ENCODE measurements around the gene DUS1L. TPM values are rescaled to one million over a fixed set of nuclear protein-coding genes. Genes with fewer than 3 reads are reported as not detected.

Gene DUS1L
- total RNA-seq, 4 donors from 2014 or later: 30.2 to 70.6 (median 46.5) TPM

DNA sequence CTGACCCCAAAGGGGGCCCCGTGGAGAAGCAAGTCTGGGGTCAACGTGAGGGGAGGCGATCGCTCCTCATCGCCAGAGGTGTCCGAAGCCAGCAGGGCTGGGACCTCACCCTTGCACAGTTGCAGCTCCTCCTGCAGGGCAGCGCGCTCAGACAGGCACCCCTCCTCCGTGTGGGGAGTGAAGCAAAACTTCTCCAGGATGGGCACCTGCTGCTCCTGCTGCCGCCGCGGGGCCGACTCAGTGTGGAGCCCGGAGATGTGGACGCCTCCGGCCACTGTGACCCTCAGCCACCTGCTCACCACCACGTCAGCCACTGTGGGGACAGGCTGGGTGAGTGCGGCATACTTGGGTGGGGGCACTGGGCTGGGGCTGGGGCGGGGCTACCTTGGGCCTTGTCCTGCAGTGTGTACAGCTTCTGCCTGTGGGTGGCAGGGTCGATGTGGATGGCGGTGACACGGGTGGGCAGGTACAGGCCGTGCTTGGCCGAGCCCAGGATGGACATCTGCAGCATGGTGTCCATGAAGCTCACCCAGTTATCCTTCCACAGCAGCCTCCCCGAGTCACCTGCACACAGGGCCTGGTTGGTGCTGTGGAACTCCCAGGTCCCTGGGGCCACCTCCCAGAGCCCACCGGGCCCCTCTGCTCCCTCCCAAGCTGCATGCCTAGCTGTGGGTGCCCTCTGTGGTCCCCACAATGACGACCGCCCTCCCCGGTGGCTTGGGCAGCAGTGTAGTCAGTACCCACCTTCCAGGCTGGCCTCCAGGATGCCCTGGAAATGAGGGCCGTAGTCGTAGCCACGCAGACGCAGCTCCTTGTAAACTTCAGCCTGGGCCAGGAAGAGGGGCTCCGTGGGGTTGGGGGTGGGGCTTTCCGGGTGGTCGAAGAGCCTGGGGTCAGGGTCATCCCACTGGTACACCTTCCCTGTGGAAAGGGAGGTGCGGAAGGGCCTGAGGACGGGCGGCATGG is 21.6 kb upstream of the DUS1L start:
- no peak overlapping the region for H3K27ac ChIP-seq
- no peaks in the 10 kb centered on the region for H3K27me3 ChIP-seq
- TF ChIP-seq POLR2A (IDR thresholded peaks at IDR 0.05): no peak
- TF ChIP-seq, protein P1, sequence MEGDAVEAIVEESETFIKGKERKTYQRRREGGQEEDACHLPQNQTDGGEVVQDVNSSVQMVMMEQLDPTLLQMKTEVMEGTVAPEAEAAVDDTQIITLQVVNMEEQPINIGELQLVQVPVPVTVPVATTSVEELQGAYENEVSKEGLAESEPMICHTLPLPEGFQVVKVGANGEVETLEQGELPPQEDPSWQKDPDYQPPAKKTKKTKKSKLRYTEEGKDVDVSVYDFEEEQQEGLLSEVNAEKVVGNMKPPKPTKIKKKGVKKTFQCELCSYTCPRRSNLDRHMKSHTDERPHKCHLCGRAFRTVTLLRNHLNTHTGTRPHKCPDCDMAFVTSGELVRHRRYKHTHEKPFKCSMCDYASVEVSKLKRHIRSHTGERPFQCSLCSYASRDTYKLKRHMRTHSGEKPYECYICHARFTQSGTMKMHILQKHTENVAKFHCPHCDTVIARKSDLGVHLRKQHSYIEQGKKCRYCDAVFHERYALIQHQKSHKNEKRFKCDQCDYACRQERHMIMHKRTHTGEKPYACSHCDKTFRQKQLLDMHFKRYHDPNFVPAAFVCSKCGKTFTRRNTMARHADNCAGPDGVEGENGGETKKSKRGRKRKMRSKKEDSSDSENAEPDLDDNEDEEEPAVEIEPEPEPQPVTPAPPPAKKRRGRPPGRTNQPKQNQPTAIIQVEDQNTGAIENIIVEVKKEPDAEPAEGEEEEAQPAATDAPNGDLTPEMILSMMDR (IDR thresholded peaks at IDR 0.05): no peak
- H3K4me3 ChIP-seq: no peak overlapping the region
- H3K36me3 ChIP-seq: no peaks in the 10 kb centered on the region
- H3K4me1 ChIP-seq: no peaks in the 10 kb centered on the region
- intact Hi-C loops (cut with DNase I; ENCODE audit: low total_unique reads): no loop called here
- DNase-seq: no peak
- no peaks in the 10 kb centered on the region for H3K9me3 ChIP-seq

DNA sequence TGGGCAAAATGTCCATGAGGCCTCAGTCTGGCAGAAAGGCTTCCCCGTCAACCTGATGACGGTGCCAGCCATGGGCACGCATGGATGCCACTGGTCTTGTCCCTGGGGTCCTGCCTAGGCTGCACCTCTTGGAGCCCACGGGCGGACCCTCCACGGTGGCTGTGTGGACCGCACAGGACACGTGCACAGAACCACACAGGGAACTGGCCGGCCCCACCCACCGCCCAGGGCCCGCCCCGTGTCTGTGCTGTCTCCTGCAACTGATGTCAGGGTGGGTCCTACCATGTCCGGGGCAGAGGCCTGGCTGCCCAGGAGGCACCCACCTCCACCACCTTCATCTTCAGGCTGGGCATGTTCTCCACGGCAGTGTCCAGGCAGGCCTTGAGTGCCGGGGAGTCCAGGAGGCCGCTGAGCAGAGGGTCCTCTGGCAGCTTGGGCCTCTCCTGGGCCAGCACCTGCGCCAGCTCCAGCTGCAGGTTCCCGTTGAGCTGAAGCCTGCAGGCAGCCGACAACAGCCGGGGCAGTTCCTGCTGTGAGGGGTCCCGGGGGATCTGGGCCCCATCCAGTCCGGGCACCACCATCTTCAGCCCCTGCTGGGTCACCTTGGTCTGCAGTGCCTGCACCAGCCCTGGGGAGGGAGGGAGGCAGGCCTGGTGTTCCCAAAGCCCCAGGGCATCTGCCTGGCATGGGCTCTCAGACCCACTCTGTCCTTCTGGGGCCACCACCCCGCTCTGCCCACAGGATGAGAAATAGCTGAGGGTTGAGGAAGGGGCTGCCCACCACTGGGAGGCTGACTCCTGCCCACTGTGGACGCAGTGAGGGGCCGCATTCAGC is 20.5 kb upstream of the DUS1L start:
- H3K4me3 ChIP-seq: no peak overlapping the region
- H3K4me1 ChIP-seq: no peaks in the 10 kb centered on the region
- TF ChIP-seq POLR2A (IDR thresholded peaks at IDR 0.05): no peak
- TF ChIP-seq, protein P1 (IDR thresholded peaks at IDR 0.05): no peak
- no peak overlapping the region for H3K27ac ChIP-seq
- no peaks in the 10 kb centered on the region for H3K27me3 ChIP-seq
- no peaks in the 10 kb centered on the region for H3K36me3 ChIP-seq
- no peak for DNase-seq
- intact Hi-C loops (cut with DNase I; ENCODE audit: low total_unique reads): no loop called here
- no peaks in the 10 kb centered on the region for H3K9me3 ChIP-seq

DNA sequence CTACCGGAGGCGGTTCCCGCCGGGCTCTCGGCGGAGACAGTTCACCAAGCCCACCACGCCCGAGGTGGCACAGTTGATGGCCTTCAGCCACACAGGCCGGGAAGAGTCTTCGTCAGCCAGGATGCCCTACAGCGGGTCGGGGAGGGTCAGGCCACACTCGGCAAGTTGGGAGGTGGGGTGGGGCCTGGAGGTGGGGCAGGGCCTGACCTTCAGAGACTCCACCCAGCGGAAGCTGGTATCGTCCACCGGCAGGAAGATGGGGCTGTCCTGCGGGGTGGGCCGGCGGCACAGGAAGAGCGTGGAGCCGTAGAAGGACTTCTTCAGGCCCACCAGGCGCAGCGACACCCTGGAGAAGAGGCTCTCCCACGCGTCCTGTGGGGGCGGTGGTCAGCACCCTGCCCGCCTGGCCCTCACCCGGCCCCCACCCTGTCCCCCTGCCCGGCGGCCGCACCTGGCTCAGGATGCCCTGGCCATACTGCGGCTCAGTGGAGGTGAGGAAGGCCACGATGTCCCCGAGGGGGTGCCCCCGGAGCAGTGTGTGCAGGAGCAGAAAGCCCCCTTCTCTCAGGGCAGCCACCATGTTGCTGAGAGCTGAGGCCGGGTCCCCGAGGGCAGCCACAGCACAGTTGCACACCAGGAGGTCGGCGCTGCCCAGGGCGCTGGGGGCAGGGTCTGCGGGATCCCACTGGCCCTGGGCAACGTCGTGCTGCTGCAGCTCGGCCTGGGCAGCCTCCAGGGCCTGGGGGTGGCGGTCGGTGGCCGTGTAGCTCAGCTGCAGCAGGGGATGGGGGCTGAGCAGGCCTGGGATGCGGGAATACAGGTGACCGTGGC is 19.6 kb upstream of the DUS1L start:
- H3K4me3 ChIP-seq: no peak overlapping the region
- no peak for DNase-seq
- TF ChIP-seq, protein P1 (IDR thresholded peaks at IDR 0.05): no peak
- no peak for TF ChIP-seq POLR2A (IDR thresholded peaks at IDR 0.05)
- H3K27me3 ChIP-seq: no peaks in the 10 kb centered on the region
- H3K27ac ChIP-seq: no peak overlapping the region
- H3K4me1 ChIP-seq: no peaks in the 10 kb centered on the region
- intact Hi-C loops (cut with DNase I; ENCODE audit: low total_unique reads): no loop called here
- H3K36me3 ChIP-seq: no peaks in the 10 kb centered on the region
- H3K9me3 ChIP-seq: no peaks in the 10 kb centered on the region

DNA sequence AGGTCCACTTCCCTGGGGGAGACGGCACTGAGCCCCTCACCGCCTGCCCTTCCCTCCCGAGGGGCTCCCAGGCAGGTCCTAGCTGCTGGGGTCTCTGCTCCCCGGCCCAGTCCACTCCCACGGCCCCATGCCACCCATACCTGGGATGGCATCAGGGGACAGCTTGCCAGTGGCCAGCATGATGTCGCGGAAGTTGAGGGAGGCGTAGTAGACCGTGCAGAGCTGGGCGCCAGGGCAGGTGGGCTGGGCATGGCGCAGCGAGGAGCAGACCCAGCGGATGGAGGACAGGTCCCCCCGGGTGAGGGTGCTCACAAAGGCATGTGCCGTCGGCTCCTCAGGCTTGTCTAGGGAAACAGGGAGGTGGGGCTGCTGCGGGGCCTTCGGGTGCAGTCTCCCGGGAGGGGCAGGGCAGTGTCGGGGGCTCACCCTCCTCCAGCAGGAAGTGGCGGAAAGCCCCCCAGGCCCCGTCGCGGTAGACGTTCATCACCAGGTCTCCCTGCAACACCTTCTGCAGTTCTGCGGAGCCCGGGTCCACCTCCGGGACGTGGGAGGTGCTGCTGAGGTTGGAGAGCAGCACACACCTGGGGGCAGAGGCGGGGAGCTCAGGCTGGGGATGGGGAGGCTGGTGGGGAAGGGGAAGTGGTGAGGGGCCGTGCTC is 18.9 kb upstream of the DUS1L start:
- intact Hi-C loops (cut with DNase I; ENCODE audit: low total_unique reads): no loop called here
- Histone ChIP-seq H3K27me3 (no peaks in the 10 kb centered on the region), H3K36me3 (no peaks in the 10 kb centered on the region), H3K9me3 (no peaks in the 10 kb centered on the region), H3K4me1 (no peaks in the 10 kb centered on the region), H3K4me3 (no peak overlapping the region), H3K27ac (no peak overlapping the region)
- TF ChIP-seq POLR2A (IDR thresholded peaks at IDR 0.05): no peak
- TF ChIP-seq, protein P1 (IDR thresholded peaks at IDR 0.05): no peak
- DNase-seq: no peak

Data from uterus (tissue), 4 donors.